ENCODE results near the gene THOC6. TPM values are rescaled to one million over a fixed set of nuclear protein-coding genes. Genes with fewer than 3 reads are reported as not detected.
"Not testable (repeated sequence)": the region's sequence is repeated elsewhere in the genome, so short reads cannot be mapped to it uniquely, and the experiment has no call there.

The THOC6 gene
- total RNA-seq, 1 experiment from 2014 or later = 64.6 TPM

DNA sequence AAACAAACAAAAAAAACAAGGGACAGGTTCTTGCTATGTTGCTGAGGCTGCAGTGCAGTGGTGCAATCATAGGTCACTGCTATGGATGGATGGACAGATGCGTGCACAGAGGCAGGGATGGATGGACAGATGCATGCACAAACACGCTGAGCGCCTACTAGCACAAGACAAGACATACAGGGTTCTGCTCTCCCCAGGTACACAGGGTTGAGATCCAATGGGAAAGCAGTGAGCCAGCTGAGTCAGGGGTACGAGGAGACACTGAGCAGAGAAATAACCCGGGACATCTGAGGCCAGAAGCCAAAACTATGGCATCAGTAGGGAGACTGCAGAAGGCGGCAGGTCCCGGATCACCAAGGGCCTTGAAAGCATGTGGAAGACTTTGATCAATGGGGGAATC lies 47.8 kb downstream of the THOC6 start:
- no peak for DNase-seq (ENCODE audit: low read depth)

DNA sequence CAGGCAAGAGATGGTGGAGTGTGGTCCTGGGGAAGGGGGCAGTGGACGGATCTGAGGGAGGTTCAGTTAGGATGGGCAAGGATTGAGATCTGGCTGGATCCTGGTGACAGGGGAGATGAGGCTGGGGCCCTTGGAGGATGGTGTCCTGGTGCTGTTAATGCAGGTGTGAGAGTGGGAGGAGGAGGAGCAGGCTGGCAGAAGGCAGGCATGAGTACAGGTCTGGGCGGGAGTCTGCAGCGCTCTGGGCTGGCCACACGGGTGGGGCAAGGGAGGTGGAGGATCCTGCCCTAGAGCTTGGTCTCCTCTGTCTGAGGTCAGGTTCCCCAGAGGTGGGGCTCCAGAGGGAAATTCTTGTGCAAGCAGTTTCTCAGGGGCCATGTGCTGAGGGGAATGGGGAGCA lies 48.3 kb downstream of the THOC6 start:
- not testable (repeated sequence) for DNase-seq (ENCODE audit: low read depth)

DNA sequence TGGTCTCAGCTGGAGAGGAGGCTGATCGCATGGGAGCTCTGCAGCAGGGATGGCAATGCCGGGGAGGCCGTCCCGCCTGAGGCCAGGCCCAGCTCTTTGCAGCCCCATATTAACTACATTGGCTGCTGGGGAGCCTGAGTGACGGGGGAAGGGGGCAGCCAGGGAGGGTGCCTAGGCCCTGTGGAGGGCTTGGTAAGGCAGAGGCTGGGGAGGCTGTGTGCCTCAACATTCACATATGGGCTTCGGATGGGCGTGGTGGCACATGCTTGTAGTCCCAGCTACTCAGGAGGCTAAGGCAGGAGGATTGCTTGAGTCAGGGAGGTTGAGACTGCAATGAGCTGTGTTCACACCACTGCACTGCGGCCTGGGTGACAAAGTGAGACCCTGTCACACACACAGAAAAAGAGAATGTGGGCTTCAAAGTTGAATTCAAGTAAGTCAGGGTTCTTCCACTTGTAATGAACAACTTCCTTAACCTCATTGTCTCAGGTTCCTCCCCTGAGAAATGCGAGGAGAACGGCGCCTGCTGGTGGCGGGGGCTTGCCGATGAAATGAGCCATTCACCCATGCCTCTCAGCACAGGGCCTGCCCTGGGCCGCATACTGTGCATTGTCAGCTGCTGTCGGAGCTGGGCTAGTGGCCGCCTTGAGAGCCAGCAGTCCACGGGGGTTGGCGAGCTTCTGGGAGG lies 48.9 kb downstream of the THOC6 start:
- not testable (repeated sequence) for DNase-seq (ENCODE audit: low read depth)

DNA sequence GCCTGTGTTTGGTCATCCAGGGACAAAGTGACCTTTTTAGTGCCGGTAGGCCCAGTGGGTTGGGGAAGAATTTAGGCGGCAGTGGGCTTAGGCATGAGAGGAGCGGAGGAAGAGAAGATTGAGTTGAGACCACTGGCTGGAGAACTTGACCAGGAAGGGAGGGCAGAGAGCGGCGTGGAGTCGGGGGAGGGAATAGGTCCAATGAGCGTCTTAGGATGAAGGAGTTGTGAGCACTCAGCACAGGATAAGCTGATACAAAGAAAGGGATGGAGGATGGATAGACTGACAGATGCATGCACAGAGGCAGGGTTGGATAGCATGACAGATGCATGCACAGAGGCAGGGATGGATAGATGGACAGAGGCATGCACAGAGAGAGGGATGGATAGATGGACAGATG lies 49.6 kb downstream of the THOC6 start:
- DNase-seq (ENCODE audit: low read depth) = no peak

DNA sequence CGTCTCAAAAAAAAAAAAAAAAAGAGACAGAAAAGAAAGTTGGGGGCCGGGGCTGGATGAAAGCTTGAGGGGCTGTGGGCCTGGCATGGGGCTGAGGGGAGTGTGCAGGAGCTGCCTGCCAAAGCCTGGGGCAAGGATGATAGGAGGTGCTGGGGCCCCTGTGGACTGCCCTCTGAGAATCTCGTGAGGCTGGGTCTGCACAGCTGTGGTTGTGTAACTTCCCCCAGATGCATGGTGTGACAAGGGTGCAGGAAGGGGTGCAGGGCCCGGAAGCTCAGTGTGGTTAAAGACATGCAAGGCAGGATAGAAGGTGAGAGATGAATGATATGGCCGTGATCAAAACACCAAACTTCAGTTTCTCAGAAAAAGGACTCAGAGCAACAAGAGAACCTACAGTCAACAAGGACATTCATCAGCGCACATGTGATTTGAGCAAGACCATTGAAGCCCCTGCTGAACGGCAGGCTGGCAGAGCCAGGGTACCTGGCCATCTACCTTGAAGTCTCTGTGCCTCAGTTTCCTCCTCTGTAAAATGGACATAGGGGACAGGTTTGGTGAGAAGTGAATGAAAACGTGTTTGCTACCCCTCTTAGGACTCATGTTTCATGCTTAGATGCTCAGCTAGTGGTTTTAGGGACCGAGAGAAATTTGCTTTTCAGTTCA lies 51.2 kb downstream of the THOC6 start:
- DNase-seq (ENCODE audit: low read depth) = no peak

DNA sequence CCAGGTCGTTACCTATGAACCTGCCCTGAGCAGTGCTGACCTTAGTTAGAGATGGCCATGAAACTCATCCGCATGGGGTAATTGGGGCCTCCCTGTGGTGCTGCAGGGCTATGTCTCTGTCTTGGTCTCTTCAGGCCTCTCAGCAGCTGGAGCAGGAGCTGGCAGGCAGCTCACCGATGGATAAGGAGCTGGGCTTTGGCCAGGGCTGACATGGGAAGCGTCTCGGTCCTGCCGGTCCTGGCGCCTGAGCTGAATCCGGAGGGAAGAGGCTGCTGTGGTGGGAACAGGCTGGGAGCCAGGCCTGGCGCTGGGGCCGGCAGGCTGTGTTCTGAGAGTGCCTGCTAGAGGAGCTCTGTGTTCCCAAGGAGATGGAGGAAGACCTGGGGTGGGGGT lies 51.7 kb downstream of the THOC6 start:
- DNase-seq (ENCODE audit: low read depth) = no peak

DNA sequence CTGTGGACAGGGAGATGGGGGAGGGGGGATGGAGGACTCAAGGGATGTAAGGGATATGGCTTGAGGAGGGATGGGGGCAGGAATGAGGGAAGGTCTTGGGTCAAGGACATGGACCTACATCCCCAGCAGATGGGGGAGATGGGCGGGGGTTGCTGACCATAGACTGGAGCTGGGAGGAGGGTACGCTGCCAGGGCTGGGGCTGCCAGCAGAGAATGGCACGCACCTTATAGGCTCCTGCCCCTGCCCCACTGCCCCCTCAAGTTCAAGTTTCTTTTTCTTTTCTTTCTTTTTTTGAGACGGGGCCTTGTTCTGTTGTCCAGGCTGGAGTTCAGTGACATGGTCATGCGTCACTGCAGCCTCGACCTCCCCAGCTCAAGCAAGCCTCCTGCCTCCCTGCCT lies 52.1 kb downstream of the THOC6 start:
- not testable (repeated sequence) for DNase-seq (ENCODE audit: low read depth)

DNA sequence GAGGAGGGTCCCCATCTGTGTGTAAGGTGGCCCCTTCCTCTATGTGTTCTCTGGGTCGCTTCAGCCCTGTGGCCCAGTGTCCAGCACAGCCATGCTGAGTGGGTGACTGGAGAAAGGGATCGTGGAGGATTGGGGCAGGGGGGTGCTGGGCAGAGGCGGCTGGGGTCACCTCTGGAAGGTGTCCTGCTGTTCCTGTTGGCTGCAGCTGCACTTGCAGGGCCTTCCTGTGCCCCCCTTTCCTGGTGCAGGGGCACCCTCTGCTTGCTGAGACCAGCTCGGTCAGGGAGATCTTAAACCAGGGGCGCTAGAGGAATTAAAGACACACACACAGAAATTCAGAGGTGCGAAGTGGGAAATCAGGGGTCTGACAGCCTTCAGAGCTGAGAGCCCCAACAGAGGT lies 52.7 kb downstream of the THOC6 start:
- no peak for DNase-seq (ENCODE audit: low read depth)

Small RNA genes within 50 kb of the gene (small RNA-seq; reads per million reads assigned to genes)
- not detected for gene LINC00514

Other genes starting within 250 kb of the THOC6 start
- gene ELOB, start 246.8 kb upstream of the THOC6 start, total RNA-seq (2014; rRNA removed; shearing (Covaris generic)) = 159 and 224 TPM in 2 replicates
- not detected in 2 replicates for gene PRSS33, start 236.5 kb upstream of the THOC6 start, total RNA-seq (2014; rRNA removed; shearing (Covaris generic))
- gene PRSS41, start 225.6 kb upstream of the THOC6 start, total RNA-seq (2014; rRNA removed; shearing (Covaris generic)) = not detected in 2 replicates
- gene PRSS21, start 206.8 kb upstream of the THOC6 start, total RNA-seq (2014; rRNA removed; shearing (Covaris generic)) = not detected in 2 replicates
- 0.20 and 0.47 TPM in 2 replicates for gene ZG16B, start 193.7 kb upstream of the THOC6 start, total RNA-seq (2014; rRNA removed; shearing (Covaris generic))
- gene PRSS22, start 165.9 kb upstream of the THOC6 start, total RNA-seq (2014; rRNA removed; shearing (Covaris generic)) = not detected in 2 replicates
- gene FLYWCH2, start 140.8 kb upstream of the THOC6 start, total RNA-seq (2014; rRNA removed; shearing (Covaris generic)) = 33.2 and 34.5 TPM in 2 replicates
- gene FLYWCH1, start 112.1 kb upstream of the THOC6 start, total RNA-seq (2014; rRNA removed; shearing (Covaris generic)) = 21.0 and 25.8 TPM in 2 replicates
- gene KREMEN2, start 59.8 kb upstream of the THOC6 start, total RNA-seq (2014; rRNA removed; shearing (Covaris generic)) = 2.4 and 2.5 TPM in 2 replicates
- gene PAQR4, start 54.7 kb upstream of the THOC6 start, total RNA-seq (2014; rRNA removed; shearing (Covaris generic)) = 47.9 TPM in 2 replicates
- 37.6 and 46.9 TPM in 2 replicates for gene PKMYT1, start 43.6 kb upstream of the THOC6 start, total RNA-seq (2014; rRNA removed; shearing (Covaris generic))
- gene CLDN9, start 11.1 kb upstream of the THOC6 start, total RNA-seq (2014; rRNA removed; shearing (Covaris generic)) = not detected in 2 replicates
- gene CLDN6, start 5.9 kb upstream of the THOC6 start, total RNA-seq (2014; rRNA removed; shearing (Covaris generic)) = 0.07 TPM in 1 of 2 replicates, not detected in the other
- 411 and 496 TPM in 2 replicates for gene TNFRSF12A, start 3.7 kb upstream of the THOC6 start, total RNA-seq (2014; rRNA removed; shearing (Covaris generic))
- 246 and 370 TPM in 2 replicates for gene HCFC1R1, start 93 bp upstream of the THOC6 start, total RNA-seq (2014; rRNA removed; shearing (Covaris generic))
- gene BICDL2, start 12.9 kb downstream of the THOC6 start, total RNA-seq (2014; rRNA removed; shearing (Covaris generic)) = not detected in 2 replicates
- 0.05 and 0.20 TPM in 2 replicates for gene MMP25, start 22.5 kb downstream of the THOC6 start, total RNA-seq (2014; rRNA removed; shearing (Covaris generic))
- 1.6 and 2.5 TPM in 2 replicates for gene IL32, start 41.6 kb downstream of the THOC6 start, total RNA-seq (2014; rRNA removed; shearing (Covaris generic))
- not detected in 2 replicates for gene ZSCAN10, start 75.3 kb downstream of the THOC6 start, total RNA-seq (2014; rRNA removed; shearing (Covaris generic))
- 15.3 and 16.6 TPM in 2 replicates for gene ZNF205, start 88.6 kb downstream of the THOC6 start, total RNA-seq (2014; rRNA removed; shearing (Covaris generic))
- gene ZNF213, start 111.0 kb downstream of the THOC6 start, total RNA-seq (2014; rRNA removed; shearing (Covaris generic)) = 3.8 and 4.6 TPM in 2 replicates
- gene OR1F1, start 164.2 kb downstream of the THOC6 start, total RNA-seq (2014; rRNA removed; shearing (Covaris generic)) = not detected in 2 replicates
- gene ZNF200, start 211.1 kb downstream of the THOC6 start, total RNA-seq (2014; rRNA removed; shearing (Covaris generic)) = 12.5 and 13.2 TPM in 2 replicates
- 0.03 TPM in 1 of 2 replicates, not detected in the other for gene MEFV, start 232.6 kb downstream of the THOC6 start, total RNA-seq (2014; rRNA removed; shearing (Covaris generic))